ENCODE measurements around the gene ASIC3. TPM values are rescaled to one million over a fixed set of nuclear protein-coding genes. Genes with fewer than 3 reads are reported as not detected.
"Not testable (repeated sequence)": the region's sequence is repeated elsewhere in the genome, so short reads cannot be mapped to it uniquely, and the experiment has no call there.

Gene ASIC3
- total RNA-seq, 1 donor from 2014 or later: 8.6 TPM

- ATAC-seq: peak; percentile 31
- intact Hi-C loops (cut with micrococcal nuclease): no loop called here
- no peak for DNase-seq
These were observed 35.4 kb upstream of the ASIC3 start for GRCh38 chr7:151012911-151013347.

DNA sequence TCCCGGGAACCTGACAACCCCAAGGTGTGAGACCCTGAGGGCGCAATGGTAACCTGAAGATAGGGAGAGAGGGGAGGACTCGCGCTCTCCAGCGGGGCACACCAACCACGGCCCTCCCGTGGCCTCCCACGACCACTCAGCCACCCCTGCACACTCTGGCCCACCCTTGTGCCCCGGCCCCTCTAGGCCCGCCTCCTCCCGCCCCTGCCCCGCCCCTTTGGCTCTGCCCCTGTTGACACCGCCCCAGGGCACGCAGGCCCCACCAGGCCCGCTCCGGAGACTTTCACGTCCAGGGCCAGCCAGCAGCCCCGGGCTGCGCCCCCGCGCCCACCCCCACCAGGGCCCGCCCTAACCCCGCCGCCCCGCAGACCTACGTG is 35.0 kb upstream of the ASIC3 start:
- intact Hi-C loops (cut with micrococcal nuclease): no loop called here
- DNase-seq (no peak), ATAC-seq (peak; percentile 20)

GRCh38 chr7:151013733-151014497 is 34.4 kb upstream of the ASIC3 start:
- peak; percentile 33 for ATAC-seq
- intact Hi-C loops (cut with micrococcal nuclease): no loop called here
- DNase-seq: peak; percentile 81

DNA sequence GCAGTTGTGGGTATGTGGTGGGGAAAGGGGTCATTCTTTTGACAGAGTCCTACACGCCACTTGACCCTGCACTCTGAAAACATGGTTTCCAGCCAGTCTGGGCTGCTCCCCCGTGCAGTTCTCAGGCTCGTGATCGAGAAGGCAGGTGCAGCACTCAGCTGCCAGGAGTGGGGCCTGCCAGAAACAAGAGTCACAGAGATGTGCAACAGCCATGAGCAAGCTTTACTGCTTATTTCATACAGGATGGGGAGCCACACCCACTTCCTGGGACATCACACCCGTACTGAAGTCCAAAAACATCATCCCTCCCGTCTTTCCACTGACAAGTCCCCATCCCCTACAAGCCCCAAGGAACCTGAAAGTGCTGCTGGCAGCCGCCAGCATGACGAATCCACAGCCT is 33.4 kb upstream of the ASIC3 start:
- ATAC-seq (no peak), DNase-seq (no peak)
- intact Hi-C loops (cut with micrococcal nuclease): no loop called here

- DNase-seq: no peak
- ATAC-seq: no peak
- intact Hi-C loops (cut with micrococcal nuclease): no loop called here
These were observed 32.4 kb upstream of the ASIC3 start for GRCh38 chr7:151015967-151016366.

DNA sequence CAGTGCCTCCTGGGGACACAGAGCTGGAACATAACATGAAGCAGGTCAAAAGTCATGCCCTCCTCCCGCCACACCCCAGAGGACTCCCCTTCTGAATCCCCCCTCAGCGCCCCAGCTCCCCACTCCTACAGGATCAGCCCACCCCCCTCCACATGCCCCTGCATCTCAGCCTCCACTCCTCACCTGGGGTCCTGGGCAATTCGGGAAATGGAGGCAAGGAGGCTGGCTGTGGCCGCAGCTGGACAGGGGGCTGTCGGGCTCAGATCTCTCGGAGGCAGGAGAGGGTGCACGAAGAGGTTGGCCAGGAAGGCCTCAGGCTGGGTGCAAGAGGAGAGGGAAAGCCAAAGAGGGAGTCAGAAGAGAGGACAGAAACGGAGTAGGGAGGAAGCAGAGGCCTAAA is 31.8 kb upstream of the ASIC3 start:
- DNase-seq (no peak), ATAC-seq (no peak)
- intact Hi-C loops (cut with micrococcal nuclease): no loop called here

DNA sequence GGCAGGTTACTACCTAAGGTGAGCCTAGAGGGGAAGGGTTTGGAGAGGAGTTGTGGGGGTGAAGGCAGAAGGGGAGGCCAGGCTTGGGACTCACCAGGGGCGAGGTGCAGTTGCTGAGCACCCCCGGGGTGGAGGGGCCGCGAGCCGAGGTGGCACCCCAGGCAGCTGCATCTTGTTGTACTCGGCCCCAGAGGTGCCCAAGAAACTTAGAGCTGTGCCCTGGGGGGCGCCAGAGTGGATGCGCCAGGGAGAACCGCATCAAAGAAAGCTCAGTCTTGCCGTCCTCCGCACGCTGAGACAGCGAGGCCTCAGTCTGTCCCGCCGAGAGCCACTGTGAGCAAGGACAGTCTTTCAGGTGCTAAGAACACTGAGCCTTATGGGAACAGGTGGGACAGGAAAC is 31.4 kb upstream of the ASIC3 start:
- ATAC-seq (no peak), DNase-seq (no peak)
- intact Hi-C loops (cut with micrococcal nuclease): no loop called here

DNA sequence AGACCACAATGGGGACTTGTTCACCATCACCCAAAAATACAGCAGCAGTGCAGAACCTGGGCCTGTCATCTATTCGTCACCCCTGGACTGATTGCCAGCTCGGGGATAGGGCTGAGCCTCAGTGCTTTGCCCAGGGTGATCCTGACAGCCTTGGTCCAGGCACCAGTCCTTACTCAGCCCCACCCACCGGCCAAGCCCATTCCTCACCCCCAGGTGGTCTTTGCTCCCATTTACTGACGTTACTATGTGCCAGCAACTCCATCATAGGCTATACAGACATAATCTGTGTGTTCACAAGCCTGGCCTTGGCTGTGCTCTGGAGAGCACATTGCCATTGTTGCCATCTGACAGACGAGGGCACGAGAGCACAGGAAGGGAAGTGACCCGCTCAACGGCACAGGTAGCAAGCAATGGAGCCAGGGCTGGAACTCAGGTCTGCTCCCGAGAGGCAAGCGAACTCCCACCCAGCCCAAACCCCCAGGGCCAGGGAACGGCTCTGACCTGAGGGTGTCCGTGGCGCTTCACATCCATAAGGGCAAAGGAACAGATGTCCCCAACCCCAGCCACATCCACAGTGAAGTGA is 30.9 kb upstream of the ASIC3 start:
- no peak for ATAC-seq
- no peak for DNase-seq
- intact Hi-C loops (cut with micrococcal nuclease): no loop called here

- intact Hi-C loops (cut with micrococcal nuclease): no loop called here
- peak; percentile 75 for ATAC-seq
- DNase-seq: peak; percentile 83
These were observed 30.3 kb upstream of the ASIC3 start for GRCh38 chr7:151017953-151018420.

- DNase-seq: peak; percentile 57
- ATAC-seq: peak; percentile 30
- intact Hi-C loops (cut with micrococcal nuclease): no loop called here
These were observed 29.8 kb upstream of the ASIC3 start for GRCh38 chr7:151018421-151019129.

DNA sequence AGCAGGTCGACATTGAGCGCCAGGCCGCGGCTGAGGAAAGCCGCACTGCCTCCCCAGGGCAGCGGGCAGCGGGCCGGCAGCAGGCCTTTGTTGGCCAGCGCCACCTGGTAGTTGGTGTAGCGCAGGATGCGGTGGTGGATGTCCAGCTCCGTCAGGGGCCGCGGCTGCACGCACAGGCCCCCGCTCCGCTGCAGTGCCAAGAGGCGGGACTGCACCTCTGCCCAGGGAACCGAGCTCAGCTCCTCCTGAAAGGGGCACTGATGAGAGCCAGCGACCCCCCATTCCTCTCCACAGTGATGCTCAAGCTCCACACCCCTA is 29.2 kb upstream of the ASIC3 start:
- no peak for ATAC-seq

GRCh38 chr7:151020231-151020630 is 28.1 kb upstream of the ASIC3 start:
- DNase-seq (no peak), ATAC-seq (no peak)
- intact Hi-C loops (cut with micrococcal nuclease): no loop called here

More for the DNA sequence above, 29.2 kb upstream of the ASIC3 start:
- DNase-seq: no peak
- intact Hi-C loops (cut with micrococcal nuclease): no loop called here

DNA sequence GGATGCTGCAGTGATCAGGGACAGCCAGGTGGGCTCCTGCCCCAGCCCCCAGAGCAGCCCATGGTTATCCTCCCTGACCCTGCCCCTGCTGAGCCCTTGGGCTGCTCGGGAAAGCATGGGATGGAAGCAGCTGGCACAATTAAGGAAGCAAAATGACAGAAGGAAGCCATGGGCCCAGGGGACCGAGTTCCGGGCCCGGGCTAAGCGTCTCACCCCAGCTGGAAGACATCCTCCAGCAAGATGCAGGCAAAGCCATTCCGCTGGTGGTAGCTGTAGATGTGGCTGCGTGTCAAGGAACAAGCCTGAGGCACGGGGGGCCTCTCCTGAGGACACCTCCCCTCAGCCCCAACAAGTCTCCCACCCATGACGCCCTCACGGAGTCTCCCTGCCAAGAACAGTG is 25.1 kb upstream of the ASIC3 start:
- DNase-seq (no peak), ATAC-seq (no peak)
- intact Hi-C loops (cut with micrococcal nuclease): no loop called here

GRCh38 chr7:151024435-151025056 is 23.8 kb upstream of the ASIC3 start, which contains the start of gene ATG9B:
Gene ATG9B, minus strand, starts transcription at chr7:151024494. Its CDS starts 71 bp downstream, at chr7:151024423.
- no peak for ATAC-seq
- intact Hi-C loops (cut with micrococcal nuclease): no loop called here
- DNase-seq: no peak

DNA sequence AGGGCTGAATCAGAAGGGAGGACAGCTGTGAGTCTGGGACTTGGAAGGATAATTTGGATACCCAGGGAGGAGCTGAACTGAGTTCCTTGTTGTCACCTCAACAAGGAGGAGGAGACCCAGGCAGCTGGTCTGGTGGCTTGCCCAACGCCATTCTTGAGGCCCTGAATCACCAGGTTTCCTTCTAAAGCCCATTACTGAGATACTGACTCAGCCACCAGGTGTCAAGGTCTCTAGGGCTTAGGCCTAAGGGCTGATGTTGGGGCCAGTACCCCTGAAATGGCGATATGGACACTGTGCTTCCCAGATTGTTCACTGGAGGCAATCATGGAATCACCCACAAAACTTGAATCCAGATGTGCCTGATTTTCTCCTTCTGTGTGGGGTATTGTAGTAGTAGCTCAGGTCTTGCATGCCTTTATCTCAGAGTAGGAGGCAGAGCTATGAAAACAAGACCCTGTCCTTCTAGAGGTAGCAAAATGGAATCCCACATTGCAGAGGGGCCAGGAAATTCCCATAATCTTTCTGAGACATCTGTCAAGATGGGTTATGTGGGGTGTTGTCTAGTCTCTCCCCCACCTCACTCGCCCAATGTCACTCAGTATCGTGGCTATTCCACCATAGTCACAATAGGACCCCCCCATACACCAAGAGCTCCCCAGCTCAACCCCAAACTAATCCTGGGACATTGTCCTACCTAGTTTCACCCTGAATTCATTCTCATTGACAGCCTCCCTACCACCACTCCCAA is 22.2 kb upstream of the ASIC3 start:
- DNase-seq (no peak), ATAC-seq (no peak)
- intact Hi-C loops (cut with micrococcal nuclease): no loop called here

DNA sequence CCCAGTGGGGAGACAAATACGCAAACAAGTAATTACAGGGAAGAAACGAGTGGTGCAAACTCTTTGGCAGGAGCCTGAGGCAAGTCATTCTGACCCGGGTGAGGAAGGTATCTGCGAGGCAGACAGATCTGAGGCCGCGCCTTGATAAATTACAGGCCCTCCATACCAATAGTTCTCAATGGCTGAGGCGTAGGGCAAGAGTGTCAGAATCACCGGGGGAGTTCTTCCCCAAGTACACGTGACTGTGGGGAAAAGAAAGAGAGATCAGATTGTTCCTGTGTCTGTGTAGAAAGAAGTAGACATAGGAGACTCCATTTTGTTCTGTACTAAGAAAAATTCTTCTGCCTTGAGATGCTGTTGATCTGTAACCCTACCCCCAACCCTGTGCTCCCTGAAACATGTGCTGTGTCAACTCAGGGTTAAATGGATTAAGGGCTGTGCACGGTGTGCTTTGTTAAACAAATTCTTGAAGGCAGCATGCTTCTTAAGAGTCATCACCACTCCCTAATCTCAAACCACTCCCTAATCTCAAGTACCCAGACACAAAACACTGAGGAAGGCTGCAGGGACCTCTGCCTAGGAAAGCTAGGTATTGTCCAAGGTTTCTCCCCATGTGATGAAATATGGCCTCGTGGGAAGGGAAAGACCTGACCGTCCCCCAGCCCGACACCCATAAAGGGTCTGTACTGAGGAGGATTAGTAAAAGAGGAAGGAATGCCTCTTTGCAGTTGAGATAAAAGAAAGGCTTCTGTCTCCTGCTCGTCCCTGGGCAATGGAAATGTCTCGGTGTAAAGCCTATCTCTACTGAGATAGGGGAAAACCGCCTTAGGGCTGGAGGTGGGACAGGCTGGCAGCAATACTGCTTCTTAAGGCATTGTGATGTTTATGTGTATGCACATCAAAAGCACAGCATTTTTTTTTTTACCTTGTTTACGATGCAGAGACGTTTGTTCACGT is 21.3 kb upstream of the ASIC3 start:
- intact Hi-C loops (cut with micrococcal nuclease); DNase-seq; ATAC-seq: not testable (repeated sequence)

GRCh38 chr7:151027728-151028130 is 20.6 kb upstream of the ASIC3 start:
- DNase-seq; intact Hi-C loops (cut with micrococcal nuclease); ATAC-seq: not testable (repeated sequence)

All from left ventricle myocardium superior (tissue), 1 donor.